ENCODE results near the gene NRSN1. TPM values are rescaled to one million over a fixed set of nuclear protein-coding genes. Genes with fewer than 3 reads are reported as not detected.

The NRSN1 gene
- total RNA-seq, 4 donors from 2014 or later: 0.35 TPM; not detected in 3

GRCh38 chr6:24187965-24188577 is 62.1 kb downstream of the NRSN1 start:
- Histone ChIP-seq H3K27me3 (no peaks in the 10 kb centered on the region), H3K4me3 (no peak overlapping the region), H3K4me1 (no peaks in the 10 kb centered on the region), H3K27ac (no peak overlapping the region), H3K9me3 (no peaks in the 10 kb centered on the region), H3K36me3 (no peaks in the 10 kb centered on the region)
- no peak for TF ChIP-seq POLR2A (IDR thresholded peaks at IDR 0.05)
- TF ChIP-seq CTCF (IDR thresholded peaks at IDR 0.05): no peak
- intact Hi-C loops (cut with DNase I; ENCODE audit: low total_unique reads): no loop called here
- no peak for DNase-seq

- Histone ChIP-seq H3K36me3 (no peaks in the 10 kb centered on the region), H3K4me1 (no peaks in the 10 kb centered on the region), H3K27me3 (no peaks in the 10 kb centered on the region), H3K9me3 (no peaks in the 10 kb centered on the region), H3K27ac (no peak overlapping the region), H3K4me3 (no peak overlapping the region)
- TF ChIP-seq CTCF (IDR thresholded peaks at IDR 0.05): no peak
- no peak for TF ChIP-seq POLR2A (IDR thresholded peaks at IDR 0.05)
- intact Hi-C loops (cut with DNase I; ENCODE audit: low total_unique reads): no loop called here
- no peak for DNase-seq
These were observed 62.6 kb downstream of the NRSN1 start for GRCh38 chr6:24188578-24189080.

- H3K4me3 ChIP-seq: no peak overlapping the region
- DNase-seq: no peak
- no peaks in the 10 kb centered on the region for H3K9me3 ChIP-seq
- no peaks in the 10 kb centered on the region for H3K36me3 ChIP-seq
- H3K27ac ChIP-seq: no peak overlapping the region
- TF ChIP-seq CTCF (IDR thresholded peaks at IDR 0.05) (no peak), POLR2A (IDR thresholded peaks at IDR 0.05) (no peak)
- intact Hi-C loops (cut with DNase I; ENCODE audit: low total_unique reads): no loop called here
- no peaks in the 10 kb centered on the region for H3K27me3 ChIP-seq
- no peaks in the 10 kb centered on the region for H3K4me1 ChIP-seq
These were observed 65.3 kb downstream of the NRSN1 start for GRCh38 chr6:24191346-24191745.

GRCh38 chr6:24193364-24193763 is 67.3 kb downstream of the NRSN1 start:
- Histone ChIP-seq H3K36me3 (no peaks in the 10 kb centered on the region), H3K4me1 (no peaks in the 10 kb centered on the region), H3K9me3 (no peaks in the 10 kb centered on the region), H3K4me3 (no peak overlapping the region), H3K27me3 (no peaks in the 10 kb centered on the region), H3K27ac (no peak overlapping the region)
- TF ChIP-seq POLR2A (IDR thresholded peaks at IDR 0.05) (no peak), CTCF (IDR thresholded peaks at IDR 0.05) (no peak)
- DNase-seq: no peak
- intact Hi-C loops (cut with DNase I; ENCODE audit: low total_unique reads): no loop called here

GRCh38 chr6:24194978-24195700 is 69.1 kb downstream of the NRSN1 start:
- TF ChIP-seq POLR2A (IDR thresholded peaks at IDR 0.05): no peak
- no peak for TF ChIP-seq CTCF (IDR thresholded peaks at IDR 0.05)
- no peaks in the 10 kb centered on the region for H3K36me3 ChIP-seq
- no peaks in the 10 kb centered on the region for H3K27me3 ChIP-seq
- DNase-seq: no peak
- no peaks in the 10 kb centered on the region for H3K4me1 ChIP-seq
- no peak overlapping the region for H3K4me3 ChIP-seq
- intact Hi-C loops (cut with DNase I; ENCODE audit: low total_unique reads): no loop called here
- H3K9me3 ChIP-seq: no peaks in the 10 kb centered on the region
- H3K27ac ChIP-seq: no peak overlapping the region
